ENCODE data around the gene IGFBP7.
"Not testable (repeated sequence)": the region's sequence is repeated elsewhere in the genome, so short reads cannot be mapped to it uniquely, and the experiment has no call there.

The IGFBP7 gene

DNA sequence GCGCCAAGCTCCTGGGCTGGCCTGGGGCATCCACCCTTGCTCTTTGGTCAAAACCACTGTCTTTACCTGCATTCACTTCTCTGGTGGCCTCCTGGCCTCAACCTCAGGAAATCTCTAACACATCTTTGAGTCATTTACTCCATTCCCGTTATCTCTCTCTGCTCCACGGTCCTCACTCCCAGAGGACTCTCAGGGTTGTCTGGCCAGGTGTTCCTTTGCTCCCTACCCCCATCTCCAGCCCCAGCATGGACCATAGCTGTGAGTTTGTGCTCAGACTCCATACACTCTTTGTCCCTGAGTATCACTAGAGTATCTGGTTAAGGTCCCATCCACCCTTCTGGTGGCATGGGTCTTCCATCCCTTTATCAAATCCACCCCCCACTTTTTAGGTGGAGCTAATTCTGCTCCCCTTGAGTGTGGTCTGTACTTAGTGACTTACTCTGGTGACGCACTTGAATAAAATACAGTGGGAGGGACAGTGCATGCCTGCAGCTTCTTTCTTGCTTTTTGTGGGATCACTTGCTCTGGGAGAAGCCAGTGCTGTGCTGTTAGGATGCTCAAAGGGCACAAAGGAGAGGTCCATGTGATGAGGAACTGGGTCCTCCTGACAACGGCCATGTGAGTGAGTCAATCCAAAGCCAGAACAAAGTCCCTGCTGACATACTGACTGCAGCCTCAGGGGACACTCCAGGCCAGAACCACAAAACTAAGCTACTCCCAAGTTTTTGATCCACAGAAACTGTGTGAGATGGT is 44.3 kb downstream of the IGFBP7 start:
- DNase-seq, result no peak

DNA sequence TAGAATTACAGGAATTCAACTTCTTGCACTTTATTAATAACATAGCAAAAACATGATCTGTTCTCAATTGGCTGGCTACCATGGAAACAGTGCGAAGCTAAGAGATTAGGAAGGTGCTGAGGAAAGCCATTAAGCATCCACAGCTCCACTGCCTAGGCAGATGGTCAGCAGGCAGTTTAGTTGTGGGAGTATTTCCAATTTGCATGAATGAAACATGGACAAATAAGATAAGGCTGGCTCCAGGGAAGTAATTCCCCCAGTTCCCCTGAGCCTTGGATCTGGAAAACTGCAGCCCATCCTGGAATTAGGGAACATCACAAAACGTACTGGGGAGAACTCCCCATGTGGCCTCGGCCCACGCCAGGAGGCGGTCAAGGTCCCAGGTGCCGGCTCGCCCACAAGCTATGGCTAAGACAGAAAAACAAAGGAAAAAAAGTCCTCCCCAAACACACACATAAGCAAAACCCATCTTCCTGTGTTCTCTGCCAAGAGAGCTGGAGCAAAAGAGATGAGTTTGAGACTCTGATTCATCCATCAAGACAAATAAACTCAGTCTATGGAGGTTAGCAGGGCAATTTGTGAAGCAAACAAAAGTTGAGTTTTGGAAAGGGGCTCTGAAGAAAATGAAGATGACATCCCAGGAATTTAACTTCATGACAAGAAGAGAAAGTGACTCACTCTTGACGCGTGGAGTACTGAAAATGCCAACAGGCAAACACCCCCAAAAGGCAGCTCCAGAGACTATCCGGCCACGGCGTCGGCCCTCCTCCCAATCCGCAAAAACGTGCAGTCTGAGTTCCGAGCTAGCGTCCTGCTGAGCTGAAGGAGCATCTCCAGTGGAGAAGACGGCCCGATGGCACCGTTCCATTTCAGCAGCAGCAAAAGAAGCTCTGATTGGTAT is 45.1 kb downstream of the IGFBP7 start:
- no peak for DNase-seq

DNA sequence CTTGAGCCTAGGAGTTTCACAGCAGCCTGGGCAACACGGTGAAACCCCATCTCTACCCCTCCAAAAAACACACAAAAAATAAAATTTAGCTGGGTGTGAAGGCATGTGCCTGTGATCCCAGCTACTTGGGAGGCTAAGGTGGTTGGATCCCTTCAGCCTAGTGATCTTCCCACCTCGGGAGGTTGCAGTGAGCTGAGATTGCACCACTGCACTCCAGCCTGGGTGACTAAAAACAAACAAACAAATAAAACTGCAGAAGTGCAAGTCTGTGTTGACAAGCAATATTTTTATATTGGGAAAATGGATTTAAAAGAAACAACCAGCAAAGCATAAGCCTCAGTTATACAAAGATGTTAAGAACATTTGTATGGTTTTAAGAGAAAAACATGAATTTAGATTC is 46.1 kb downstream of the IGFBP7 start:
- DNase-seq, result no peak

- DNase-seq, result no peak
Observed at GRCh38 chr4:57063518-57063917, 46.7 kb downstream of the IGFBP7 start.

- DNase-seq, result no peak
Observed at GRCh38 chr4:57061395-57061794, 48.8 kb downstream of the IGFBP7 start.

GRCh38 chr4:57060717-57061067 is 49.5 kb downstream of the IGFBP7 start:
- not testable (repeated sequence) for DNase-seq

DNA sequence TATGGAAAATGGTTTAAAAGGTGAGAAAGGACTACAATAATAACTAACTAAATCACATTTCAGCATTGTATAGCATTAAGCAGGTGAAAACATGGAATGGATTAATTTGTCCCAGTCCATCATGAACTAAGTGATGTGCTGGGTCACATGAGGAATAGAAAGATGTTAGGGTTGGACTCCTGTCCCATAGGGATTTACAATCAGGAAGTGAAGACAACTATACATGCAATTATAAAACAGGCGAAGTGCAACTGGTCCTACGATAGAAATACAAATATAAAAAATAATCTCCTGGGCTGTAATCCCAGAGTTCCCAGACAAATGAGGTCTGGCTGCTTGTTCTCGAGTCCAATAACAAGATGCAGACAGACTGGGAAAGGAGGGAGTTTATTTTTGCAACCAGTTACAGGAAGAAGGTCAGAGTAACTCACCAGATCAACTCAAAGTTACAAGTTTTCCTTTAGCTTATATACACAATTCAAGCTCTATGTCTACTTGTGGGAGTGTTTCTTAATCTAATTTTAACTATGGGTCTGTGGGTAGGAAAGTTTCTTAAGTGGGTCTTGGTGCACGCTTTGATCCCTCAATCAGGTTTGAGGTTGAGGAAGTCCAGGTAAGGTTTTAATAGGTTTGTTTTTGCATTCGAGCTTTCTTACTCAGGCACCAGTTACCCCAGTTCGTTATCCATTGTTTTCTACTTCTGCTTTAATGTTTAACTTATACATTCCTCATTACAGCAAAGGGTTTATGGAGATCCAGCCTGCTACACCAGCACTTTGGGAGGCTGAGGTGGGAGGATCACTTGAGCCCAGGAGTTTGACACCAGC is 50.1 kb downstream of the IGFBP7 start:
- no peak for DNase-seq

GRCh38 chr4:57055886-57056285 is 54.3 kb downstream of the IGFBP7 start:
- no peak for DNase-seq

DNA sequence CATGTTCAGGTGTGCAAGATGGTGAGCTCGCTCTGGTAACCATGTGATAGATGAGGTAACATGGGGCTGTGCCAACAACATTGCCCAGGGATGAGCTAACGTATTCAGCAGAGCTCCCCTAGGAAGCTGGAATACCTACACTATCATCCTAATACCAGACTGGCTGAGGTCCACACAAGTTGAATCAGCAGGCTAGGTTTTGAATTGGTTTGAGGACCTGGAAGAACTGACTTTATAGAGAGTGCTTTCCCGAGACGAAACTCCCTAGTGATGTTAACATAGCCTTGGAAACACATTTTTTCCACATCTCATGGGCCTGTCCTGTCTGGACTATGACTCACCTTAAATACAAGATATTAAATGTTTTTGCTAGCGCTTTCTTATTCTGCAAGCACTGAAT is 56.7 kb downstream of the IGFBP7 start:
- no peak for DNase-seq

DNA sequence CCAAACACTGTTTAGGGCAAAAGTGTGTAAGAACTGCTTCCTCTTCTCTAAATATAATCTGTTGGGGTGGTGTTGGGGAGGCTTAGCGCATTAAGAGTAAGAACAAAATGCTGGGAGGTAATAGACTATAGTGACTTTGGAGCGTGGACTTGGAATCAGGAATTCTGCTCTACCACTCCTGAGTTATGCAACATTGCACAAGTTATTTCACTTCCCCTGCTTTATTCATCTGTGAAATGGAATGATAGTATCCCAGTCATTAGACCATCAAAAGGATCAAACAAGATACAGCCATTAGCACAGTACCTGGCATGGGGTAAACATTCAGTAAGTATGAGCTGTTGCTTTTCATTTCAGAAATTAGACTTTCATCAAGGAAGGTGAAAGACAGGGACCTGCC is 58.7 kb downstream of the IGFBP7 start:
- DNase-seq, result no peak

- DNase-seq, result no peak
Observed at GRCh38 chr4:57051095-57051494, 59.1 kb downstream of the IGFBP7 start.

DNA sequence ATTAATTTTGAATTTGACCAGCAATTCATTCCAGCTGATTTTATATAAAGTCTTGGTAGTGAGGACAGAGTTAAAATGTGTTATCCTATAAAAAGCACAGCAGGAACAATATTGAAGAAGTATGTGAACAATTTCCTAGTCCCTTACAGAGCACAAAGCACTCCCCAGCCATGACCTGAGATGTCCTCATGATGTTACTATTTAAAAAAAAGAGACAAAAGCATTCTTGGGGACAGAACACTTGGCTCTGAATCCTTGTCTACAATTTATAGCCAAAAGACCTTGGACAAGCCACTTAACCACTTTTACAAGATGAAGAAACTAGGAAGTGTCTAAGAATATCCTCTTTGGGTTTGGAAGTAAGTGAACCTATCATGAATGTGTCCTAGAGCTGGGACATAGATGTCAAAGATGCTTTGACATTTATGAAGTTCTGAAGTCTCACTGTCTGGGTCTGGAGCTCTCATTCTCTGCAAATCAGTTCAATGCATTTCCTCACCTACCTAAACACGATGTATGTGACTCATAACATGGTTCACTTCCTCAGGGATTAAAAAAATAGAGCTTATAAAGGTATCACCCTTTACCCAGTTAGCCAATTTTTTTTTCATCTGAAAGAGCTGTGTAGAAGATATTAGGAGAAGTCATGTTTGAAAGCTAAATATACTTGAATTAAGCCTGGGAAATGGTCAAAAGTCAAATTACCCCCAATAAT is 61.4 kb downstream of the IGFBP7 start:
- no peak for DNase-seq

GRCh38 chr4:57047046-57047445 is 63.1 kb downstream of the IGFBP7 start:
- not testable (repeated sequence) for DNase-seq

DNA sequence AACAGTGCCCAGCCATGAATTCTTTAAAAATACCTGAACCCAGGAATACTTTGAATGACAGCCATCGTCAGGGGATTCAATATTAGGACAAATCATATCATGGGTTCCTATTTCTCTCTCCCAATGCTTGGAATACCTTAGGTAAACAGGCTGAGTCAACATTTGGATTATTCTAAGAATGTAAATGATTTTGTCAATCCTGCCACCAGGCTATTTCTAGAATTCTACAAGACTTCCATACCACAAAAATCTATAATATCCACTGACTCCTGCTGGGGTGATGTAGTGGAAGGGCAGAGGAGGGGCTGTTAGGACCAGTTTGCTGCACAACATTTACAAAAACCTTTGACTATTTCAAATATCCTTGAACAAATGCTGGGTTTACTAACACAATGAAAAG is 65.2 kb downstream of the IGFBP7 start:
- no peak for DNase-seq

DNA sequence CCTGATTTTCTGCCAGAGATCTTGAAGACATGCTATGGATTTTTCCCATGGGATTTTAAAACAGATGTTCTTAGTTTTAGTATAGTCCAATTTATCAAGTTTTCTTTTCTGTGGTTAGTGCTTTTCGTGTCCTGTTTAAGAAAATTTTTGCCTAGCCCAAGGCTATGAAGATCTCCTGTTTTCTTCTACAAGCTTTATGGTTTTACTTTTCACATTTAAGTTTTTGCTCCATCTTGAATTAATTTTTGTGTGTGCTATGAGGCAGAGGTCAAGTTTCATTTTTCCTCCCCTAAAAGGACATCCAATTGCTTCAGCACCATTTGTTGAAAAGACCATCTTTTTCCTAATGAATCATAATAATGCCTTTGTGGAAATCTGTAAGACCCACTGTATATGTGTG is 65.9 kb downstream of the IGFBP7 start:
- no peak for DNase-seq

DNA sequence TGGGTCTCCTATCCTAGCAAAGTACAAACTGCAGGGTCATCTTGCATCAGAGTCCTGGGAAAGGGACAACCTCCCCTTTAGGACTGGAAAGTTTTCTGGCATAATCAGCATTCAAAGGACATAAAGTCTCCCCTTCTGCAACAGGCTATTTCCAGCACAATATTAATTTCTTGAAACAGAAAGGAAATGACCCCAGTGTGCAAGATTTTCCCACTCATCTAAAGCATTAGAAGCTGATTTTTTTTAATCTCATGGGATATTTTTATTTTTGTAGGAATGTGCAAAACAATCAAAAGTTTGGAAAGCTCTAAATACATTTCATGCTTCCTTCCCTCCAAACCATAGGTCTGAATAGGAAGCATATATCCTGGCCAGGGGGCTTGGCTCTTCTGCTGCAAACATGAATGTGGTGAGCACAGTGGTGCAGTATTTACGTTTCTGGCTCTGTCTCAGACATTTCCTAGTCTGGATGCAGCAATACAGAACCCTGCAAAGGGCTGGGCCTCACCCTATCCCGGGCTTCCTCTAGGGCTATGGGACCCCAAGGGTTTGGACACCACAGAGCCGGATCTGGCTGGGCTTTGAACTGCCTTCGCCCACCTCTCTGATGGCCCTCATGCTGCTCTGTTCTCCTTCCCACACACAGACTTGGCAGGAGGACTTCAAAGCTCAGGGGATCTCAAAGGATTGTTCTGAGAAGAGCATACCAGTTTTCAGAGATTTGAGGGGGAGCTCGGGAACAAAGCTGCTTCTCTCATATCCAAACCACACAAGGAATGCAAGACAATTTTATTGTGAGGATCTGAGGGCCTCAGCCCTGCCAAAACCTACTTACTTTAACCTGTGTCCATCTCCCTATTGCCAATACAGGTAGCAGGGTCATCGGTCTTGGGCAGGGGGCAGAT is 66.6 kb downstream of the IGFBP7 start:
- no peak for DNase-seq

DNA sequence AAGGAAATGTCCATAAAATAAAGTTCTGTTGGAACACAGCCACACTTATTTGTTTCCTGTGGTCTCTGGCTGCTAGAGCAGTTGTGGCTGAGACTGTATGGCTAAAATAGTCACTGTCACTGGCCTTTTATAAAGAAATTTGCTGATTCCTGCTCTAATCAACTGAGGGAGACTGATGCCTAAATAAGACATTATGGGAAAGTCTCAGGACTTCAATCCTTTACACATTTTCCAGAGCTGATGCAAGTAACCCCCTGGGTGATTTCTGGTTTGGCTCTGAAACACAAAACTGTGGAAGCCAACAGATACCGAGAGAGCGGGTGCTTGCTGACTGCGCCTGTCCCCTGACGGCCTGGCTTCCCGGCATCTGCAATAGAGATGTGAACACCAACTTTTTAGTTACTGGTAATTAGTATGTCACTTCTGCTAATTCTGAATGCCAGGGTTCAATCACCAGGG is 67.4 kb downstream of the IGFBP7 start:
- no peak for DNase-seq

DNA sequence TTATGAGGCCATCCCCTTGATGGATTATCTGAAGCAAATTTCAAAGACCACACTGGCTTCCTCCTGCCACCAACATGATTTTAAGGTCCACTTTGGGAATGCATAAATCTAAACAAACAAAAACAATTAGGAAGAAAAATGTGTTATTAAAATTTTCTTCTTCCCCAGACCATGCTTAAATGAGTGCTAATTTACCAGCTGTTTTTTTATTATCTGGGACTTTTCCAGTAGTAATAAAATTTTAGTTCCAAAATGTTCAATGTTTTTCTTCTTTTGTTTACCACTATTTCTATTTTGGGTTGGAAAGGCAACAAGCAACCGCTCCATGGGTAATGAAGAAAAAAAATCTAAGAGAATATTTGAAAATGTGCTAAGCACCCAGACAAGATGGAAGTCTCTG is 69.2 kb downstream of the IGFBP7 start:
- no peak for DNase-seq

GRCh38 chr4:57040510-57040909 is 69.7 kb downstream of the IGFBP7 start:
- no peak for DNase-seq

GRCh38 chr4:57039345-57039744 is 70.8 kb downstream of the IGFBP7 start:
- DNase-seq, result no peak

- DNase-seq, result no peak
Observed at GRCh38 chr4:57037982-57038604, 72.1 kb downstream of the IGFBP7 start.
